ENCODE results near the gene SMARCC1.

The SMARCC1 gene

DNA sequence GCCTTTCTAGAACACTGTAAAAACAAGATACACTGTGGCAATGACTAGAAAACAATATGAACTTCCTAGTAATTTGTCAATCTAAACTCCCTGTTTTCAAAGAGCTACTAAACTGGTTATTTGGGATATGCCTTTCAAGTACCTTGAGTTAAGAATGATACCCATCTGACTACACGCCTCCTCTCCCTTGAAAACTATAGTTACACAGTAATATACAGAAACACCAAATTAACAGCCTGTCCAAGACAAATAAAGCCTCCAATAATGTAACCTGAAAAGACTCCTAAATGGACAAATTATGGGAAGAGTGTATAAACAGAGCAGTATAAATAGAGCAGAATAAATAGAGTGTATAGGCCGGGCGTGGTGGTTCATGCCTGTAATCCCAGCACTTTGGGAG is 70.1 kb downstream of the SMARCC1 start:
- in situ Hi-C loops (cut with MboI; ENCODE audit: low sequenced_read_pairs): no loop called here

GRCh38 chr3:47705391-47705790 is 76.3 kb downstream of the SMARCC1 start:
- in situ Hi-C loops (cut with MboI; ENCODE audit: low sequenced_read_pairs): no loop called here

GRCh38 chr3:47704237-47704612 is 77.5 kb downstream of the SMARCC1 start:
- in situ Hi-C loops (cut with MboI; ENCODE audit: low sequenced_read_pairs): no loop called here

DNA sequence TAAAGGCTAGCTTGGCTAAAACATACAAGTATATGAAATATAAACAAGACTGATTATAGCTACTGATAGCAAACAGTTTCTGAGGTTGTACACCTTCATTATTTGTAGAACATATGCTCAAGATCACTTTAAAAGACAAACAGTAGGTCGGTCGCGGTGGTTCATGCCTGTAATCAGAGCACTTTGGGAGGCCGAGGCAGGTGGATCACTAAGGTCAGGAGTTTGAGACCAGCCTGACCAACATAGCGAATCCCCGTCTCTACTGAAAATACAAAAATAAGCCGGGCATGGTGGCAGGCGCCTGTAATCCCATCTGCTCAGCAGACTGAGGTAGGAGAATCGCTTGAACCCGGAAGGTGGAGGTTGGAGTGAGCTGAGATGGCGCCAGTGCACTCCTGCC is 80.3 kb downstream of the SMARCC1 start:
- in situ Hi-C loops (cut with MboI; ENCODE audit: low sequenced_read_pairs): no loop called here

DNA sequence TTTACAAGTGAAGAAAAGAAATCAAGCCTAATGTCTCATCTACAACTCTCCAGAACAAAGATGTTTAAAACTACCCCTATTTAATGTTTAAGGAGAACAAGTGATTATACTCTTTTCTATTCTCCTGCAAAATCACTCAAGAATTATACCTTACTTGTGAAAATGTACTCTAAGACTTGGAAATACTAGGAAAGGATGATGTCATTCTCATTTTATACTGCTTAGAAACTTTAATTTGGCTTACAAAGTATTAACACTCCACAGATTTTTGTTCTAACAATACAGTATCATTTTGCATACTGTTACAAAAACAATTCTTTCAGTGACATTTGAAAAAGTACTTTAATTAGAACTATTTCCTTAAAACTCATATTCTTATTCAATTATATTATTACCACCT is 89.5 kb downstream of the SMARCC1 start:
- in situ Hi-C loops (cut with MboI; ENCODE audit: low sequenced_read_pairs): no loop called here

- in situ Hi-C loops (cut with MboI; ENCODE audit: low sequenced_read_pairs): no loop called here
Measured at GRCh38 chr3:47688488-47688887, 93.2 kb downstream of the SMARCC1 start.

- in situ Hi-C loops (cut with MboI; ENCODE audit: low sequenced_read_pairs): no loop called here
Measured at GRCh38 chr3:47685037-47685436, 96.7 kb downstream of the SMARCC1 start.

GRCh38 chr3:47681016-47681415 is 100.7 kb downstream of the SMARCC1 start:
- in situ Hi-C loops (cut with MboI; ENCODE audit: low sequenced_read_pairs): no loop called here

GRCh38 chr3:47678446-47679338 is 103.0 kb downstream of the SMARCC1 start:
- in situ Hi-C loops (cut with MboI; ENCODE audit: low sequenced_read_pairs): no loop called here

- in situ Hi-C loops (cut with MboI; ENCODE audit: low sequenced_read_pairs): no loop called here
Measured at GRCh38 chr3:47669026-47669749, 112.5 kb downstream of the SMARCC1 start.

GRCh38 chr3:47666118-47666517 is 115.6 kb downstream of the SMARCC1 start:
- in situ Hi-C loops (cut with MboI; ENCODE audit: low sequenced_read_pairs): no loop called here

- in situ Hi-C loops (cut with MboI; ENCODE audit: low sequenced_read_pairs): no loop called here
Measured at GRCh38 chr3:47664519-47664918, 117.2 kb downstream of the SMARCC1 start.

DNA sequence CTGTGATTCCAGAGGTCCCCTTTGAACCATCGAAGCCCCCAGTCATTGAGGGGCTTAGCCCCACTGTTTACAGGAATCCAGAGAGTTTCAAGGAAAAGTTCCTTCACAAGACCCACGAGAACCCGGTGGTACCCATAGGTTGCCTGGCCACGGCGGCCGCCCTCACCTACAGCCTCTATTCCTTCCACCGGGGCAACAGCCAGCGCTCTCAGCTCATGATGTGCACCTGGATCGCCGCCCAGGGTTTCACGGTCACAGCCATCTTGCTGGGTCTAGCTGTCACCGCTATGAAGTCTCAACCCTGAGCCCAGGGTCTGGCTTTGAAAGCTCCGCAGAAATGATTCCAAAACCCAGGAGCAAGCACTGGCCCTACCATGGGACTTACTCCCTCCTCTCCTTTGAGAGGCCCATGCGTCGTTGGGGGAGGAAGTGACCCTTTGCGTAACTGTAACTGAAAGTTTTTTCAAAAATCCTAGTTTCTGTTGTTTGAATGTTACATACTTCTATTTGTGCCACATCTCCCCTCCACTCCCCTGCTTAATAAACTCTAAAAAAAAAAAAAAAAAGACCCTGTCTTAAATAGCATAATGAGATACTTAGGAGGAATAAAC is 118.0 kb downstream of the SMARCC1 start:
- in situ Hi-C loops (cut with MboI; ENCODE audit: low sequenced_read_pairs): no loop called here

DNA sequence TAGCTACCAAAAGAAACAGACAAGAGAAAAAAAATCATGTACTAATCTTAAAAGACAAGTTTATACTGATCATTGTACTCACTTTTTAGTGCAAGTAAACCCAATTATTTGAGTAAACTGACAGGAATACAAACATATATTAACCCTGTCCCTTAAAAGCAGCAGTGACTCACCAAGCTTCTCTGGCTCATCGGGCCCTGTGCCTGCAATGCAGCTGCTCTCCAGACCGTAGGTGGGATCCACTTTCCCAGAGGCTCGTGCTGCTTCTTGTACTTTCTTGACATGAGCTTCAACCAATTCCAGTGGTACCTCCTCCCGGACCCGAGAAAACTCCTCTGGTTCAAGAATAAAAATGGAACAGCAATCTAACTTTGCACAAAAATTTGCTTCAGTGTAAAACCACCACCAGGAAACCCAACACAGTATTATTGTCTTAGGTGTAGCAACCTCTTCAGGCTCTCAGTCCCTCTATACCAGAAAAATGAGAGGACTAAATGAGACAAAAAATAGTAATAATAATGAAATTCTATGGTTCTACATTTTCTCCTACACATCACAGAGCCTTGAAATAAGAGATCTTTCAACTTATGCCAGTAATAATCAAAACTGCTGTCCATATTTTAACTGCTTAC is 120.5 kb downstream of the SMARCC1 start:
- in situ Hi-C loops (cut with MboI; ENCODE audit: low sequenced_read_pairs): no loop called here

- in situ Hi-C loops (cut with MboI; ENCODE audit: low sequenced_read_pairs): no loop called here
Measured at GRCh38 chr3:47658444-47658843, 123.2 kb downstream of the SMARCC1 start.

DNA sequence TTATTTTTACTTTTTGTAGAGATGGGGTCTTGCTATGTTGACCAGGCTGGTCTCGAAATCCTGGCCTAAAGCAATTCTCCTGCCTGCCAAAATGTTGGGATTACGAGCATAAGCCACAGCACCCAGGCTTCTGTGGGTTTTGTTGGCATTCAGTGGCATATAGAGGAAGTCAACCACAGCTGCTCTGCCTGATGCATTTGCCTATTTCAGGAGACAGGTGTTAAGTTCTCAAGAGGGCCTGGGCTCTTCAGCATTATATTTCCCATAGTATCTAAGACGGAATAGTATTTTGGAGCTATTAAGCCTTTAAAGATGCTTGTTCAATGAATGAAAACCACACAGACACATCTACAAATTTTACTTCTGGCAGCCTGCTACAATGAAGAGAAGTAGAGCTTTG is 129.6 kb downstream of the SMARCC1 start:
- in situ Hi-C loops (cut with MboI; ENCODE audit: low sequenced_read_pairs): no loop called here

- in situ Hi-C loops (cut with MboI; ENCODE audit: low sequenced_read_pairs): no loop called here
Measured at GRCh38 chr3:47650294-47650693, 131.4 kb downstream of the SMARCC1 start.

DNA sequence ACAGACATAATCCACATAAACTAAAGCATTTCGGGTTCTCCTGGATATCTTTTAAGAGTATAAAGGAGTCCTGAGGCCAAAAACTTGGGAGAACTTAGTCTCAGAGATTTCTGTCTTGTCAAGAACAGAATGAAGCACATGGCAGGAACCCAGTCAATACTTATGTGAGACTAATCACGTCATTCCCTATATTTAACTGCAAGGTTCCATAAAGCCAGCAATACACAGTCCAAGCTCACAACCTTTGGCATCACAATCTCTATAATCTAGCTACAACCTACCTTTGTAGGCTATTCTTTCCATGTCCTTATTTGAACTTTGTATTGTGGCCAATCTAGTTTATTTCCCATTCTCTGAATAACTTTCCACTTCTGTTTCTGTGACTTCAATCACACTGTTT is 134.1 kb downstream of the SMARCC1 start:
- in situ Hi-C loops (cut with MboI; ENCODE audit: low sequenced_read_pairs): no loop called here

GRCh38 chr3:47646362-47646761 is 135.3 kb downstream of the SMARCC1 start:
- in situ Hi-C loops (cut with MboI; ENCODE audit: low sequenced_read_pairs): no loop called here

DNA sequence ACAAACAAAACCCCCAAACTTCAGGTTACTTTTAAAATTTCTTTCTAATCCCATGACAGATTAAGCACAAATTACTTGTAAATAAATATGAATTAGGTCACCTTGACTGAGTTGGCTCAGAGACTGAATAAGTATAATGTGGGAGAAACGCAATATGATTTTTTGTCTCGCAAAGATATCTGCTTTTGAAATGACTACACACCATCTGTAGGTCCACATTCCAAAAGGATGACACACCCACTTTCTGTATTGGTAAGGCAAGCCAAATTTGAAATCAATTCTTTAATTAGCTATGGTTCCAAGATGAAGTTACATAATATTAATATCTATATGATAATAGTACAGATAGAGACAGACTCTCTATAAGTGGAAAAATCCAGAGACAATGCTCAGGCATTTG is 136.1 kb downstream of the SMARCC1 start:
- in situ Hi-C loops (cut with MboI; ENCODE audit: low sequenced_read_pairs): no loop called here

DNA sequence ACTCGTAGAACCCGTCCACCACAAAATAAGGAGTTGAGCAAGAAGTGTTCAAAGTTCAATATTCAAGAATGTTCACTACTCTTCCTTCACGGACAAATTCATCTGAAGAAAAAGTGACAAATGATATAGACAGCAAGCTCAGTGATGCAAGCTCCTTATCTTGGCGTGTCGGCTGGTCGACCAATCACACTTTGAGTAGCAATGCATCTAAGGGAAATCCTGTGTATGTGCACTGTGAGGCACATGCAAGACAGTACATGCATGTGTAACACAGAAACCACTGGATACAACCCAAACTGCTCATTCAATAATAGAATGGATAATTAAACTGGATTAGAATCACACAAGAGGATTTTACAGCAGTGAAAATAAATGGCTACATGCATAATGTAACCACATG is 138.6 kb downstream of the SMARCC1 start:
- in situ Hi-C loops (cut with MboI; ENCODE audit: low sequenced_read_pairs): no loop called here

Data from HL-60/S4 treated with retinoic acid at 250 ng/mL for 4 days and 3 days (cell line).